GM20431 (cell line): ENCODE measurements around the gene SLC10A3.

Experiments used
- in situ Hi-C: fragments of 300-500 bp; cut with MseI, MboI; formaldehyde crosslinking; loops from one replicate; pipeline ENCODE4 v1.15.0; 2020; ENCODE audit warnings: low sequenced_read_pairs; ENCODE audit not compliant: unreplicated experiment

The SLC10A3 gene

DNA sequence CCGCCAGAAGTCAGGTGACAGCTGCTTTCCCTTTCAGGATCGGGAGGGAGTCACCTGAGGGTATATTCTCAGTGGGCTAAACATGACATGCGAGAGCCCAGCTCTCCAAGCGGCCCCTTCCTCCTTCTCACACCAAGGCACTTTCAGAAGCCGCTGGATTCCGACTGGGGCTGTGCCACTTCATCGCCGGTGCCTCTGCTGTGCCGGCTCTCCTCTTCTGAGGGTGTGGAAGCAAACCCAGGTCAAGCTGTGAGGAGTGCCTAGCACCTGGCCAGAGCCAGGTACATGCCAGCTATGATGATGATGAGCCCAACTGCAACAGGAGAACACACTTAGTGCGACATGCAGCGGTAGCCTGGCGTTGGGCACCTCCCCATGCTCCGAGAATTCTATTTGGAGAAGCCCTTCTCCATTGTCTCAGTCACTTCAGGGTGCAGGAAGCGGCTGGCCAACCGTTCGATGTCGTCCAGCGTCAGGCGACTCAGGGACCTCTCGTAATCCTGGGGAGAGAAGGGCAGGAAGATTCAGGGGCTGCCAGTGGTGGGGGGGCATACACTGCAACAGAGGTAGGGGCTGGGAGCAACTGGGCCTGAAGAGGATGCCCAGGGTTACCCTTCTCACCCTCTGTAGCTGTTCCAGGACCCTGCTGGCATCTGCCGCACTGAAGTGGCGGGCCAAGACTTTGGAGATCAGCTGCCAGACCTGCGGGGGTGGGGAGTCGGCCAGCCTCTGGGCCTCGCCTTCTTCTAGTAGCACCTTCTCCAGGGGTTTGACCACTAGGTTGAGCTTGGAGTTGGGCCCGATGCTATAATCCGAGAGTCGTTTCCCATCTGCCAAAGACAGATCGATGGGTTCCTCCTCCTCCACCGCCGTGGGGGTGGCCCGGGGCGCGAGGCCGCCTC, 5.0 kb downstream of the SLC10A3 start:
- in situ Hi-C loops, result no loop called here

DNA sequence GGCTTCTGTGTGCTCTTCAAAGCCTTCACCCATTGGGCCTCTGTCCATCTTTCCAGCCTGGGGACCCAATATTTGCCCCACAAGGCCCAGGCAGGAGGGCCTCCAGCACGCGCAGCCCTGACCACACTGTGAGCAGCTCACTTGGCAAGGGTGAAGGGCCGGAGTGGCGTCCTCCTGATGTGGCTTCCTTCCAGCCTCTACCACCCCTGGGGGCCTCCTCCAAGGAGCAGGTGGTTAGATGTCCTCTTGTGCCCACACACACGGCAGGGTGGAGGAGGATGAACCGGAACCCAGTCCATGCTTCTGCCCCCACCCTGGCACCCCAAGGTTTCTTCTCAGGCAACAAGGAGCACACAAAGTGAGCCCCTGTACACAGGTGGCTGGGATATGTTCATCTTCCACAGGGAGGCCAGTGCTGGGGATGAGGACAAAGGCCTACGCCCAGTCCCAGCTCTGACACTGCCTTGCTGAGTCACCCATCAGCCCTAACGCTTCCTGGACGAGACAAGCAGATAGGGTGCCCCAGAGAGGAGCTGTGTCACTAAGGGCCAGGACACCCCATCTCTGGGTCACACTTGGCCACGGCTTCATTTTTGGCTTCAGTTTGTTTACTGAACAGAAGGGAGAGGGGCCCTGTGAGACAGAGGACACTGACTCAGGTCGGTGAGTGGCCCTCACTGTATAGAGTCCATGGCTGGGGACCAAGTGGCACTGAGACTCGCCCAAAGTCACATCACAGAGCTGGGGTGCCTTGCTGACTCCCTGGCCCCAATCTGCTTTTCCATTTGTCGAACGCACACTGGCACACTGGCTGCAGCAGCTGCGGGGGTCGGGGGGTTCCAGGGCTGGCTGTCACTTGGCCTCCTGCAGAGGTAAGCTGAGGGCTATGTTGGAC, 5.9 kb downstream of the SLC10A3 start:
- in situ Hi-C loops, result no loop called here

DNA sequence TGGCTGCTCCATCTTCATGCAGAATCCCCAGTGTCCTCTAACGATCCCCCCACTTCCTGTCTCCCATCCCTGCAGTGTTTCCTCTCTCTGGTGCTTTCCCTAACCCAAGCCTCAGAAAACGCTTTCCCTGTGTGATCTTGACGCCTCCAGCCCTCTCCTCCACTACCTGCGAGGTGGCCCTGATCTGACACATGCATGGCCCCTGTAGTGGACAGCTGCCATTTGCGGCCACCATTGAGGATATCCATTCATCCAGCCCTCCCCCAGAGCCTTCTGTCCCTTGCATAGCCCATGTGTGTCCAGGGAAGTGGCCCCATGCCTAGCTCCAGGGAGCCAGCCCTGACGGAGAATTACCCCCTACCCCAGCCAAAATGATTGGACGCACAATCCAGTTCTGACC, 7.1 kb downstream of the SLC10A3 start:
- in situ Hi-C loops, result no loop called here

DNA sequence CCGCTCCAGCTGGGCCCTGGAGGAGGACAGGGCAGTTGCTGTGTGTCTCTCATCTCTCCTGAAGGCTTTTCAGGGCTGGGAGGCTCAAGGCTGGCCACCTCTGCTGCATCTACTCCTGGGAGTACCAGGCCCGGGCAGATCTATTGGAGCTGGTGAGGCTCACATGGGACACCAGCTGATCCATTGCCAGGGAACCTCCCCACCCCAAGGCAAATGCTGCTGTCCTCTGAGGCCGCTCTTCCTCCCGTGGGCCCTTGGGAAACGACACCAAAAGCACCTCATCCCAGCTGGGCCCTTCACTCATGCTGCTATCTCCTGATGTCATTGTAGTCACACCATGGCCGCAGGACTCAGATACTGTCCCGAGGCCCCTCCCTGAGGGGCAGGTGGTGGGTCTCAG, 7.6 kb downstream of the SLC10A3 start:
- in situ Hi-C loops, result no loop called here

DNA sequence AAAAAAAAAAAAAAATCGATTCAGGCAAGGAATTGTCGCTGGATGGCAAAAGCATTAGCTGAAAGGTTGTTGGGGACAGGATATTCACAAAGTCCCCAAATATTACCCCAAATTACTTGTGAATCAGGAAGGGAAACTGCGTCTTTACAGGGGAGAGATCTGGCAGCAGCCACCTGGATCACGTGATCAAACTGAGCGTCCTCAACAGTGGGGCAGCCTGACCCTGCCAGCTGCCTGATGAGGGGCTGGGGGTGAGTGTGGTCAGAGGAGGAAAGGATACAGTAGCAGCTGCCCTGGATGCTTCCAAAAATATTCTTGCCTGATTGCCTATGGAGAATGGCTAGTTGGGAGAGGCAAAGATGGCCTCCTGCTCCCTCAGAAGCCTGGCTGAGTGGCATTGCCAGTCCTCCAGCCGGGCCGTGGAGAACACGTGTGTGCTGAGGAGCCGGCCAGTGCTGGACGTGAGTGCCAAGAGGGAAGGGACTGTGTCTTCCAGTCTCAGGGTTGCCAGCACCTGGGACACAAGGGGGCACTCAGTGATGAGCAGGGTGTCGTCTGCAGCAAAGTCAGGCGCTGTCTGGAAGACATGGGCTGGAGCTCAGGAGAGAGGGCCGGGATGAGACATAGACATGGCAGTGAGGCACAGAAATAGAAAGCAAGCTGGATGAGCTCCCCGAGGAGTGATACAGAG, 8.4 kb downstream of the SLC10A3 start:
- in situ Hi-C loops, result no loop called here

DNA sequence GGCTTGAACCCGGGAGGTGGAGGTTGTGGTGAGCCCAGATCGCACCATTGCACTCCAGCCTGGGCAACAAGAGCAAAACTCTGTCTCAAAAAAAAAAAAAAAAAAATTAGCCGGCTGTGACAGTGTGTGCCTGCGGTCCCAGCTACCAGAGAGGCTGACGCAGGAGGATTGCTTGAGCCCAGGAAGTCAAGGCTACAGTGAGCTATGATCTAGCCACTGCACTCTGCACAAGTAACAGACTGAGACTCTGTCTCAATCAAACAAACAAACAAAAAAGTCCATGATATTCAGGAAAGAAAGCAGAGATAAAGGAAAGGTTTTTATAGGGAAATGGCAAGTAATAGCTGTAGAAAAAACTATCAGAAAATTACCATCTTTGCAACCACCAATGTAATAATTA, 9.2 kb downstream of the SLC10A3 start:
- in situ Hi-C loops, result no loop called here

DNA sequence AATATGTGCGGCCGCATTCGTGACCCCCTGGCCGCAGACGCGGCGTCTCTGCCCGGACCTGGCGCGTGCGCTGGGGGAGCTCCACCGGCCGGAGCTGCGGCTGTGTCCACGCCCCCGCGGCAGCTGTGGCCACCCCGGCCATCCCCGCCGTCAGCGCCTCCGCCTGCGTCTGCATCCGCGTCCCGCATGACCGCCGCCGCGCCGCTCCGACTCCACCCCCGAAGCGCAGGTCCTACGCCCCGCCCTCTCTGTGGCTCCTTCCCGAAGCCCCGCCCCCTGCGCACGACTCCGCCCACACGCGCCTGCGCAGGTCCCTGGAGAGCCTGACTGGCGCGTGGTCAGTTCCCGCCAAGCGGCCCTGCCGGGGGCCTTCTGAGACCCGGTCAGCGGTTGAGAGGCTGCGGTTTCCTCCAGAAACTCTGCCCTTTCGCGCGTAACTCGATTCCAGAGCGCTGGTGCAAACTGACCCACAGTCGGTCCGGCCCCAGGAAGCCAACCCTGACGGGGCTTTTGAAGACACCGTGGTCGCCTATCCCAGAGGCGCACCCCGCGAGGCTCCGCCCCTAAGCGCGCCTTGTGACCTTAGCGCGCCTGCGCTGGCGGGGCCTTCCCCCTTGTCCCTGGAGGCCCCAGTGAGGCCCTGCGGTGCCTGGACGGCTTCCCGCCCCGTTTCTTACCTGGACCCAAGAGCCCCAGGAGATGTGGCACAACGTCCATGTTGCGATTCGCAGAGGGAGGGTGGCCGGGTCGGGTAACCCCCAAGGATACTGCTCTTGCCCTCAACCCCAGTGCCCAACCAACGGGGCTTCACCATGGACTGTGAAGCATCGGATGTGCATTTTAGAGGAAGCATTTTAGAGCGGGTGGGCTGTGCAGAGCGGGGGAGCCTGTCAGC, 11.5 kb downstream of the SLC10A3 start, which contains the start of gene LAGE3:
TSS of gene LAGE3 (minus strand) at position 554 of the 895 bp plus-strand sequence. CDS start at position 188, 366 bp downstream.
- in situ Hi-C loops, result no loop called here

DNA sequence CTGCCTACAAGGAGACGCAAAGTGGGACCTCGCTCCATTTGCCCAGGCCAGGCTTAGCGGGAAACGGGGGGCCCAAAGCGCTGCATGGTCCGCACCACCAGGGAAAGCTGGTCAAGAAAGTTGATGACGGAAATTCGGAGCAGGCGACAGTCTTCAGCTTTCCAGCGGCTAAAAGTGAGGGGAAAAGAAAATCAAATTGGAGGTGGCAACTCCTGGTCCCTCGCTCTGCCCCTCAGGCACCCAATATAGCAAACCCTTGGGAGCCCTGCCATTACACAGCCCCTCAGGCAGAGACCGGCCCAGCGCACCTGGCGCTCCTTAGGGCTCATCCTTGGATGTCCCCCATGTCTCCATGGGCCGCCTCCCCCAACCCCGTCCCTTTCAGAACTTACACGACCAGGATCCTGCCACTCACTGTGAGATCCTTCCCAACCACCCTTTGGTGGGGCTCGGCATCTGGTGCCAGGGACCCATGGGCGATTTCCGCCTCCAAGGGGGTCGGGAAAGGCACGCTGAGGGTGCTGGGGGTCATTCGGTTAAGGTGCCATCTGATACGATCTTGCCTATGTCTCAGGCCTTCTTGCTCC, 12.4 kb downstream of the SLC10A3 start:
- in situ Hi-C loops, result no loop called here

DNA sequence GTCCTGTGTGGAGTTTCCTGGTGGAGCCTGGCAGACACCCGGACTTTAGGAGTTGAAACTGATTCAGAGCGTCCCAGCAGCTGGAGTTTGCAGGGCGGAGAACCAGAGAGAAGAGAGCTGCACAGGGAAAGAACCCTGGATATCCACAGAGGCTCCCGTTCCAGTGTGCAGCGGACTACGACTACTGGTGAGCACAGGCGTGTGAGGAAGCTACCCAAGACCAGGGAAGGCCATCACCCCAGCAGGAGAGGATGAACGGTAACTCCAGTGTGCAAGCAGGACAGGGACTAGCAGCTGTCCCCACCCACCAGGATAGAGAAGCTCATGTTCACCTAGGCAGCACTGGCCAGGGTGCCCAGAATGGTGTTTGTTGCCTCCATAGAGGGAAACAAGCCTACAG, 13.6 kb downstream of the SLC10A3 start:
- in situ Hi-C loops, result no loop called here

DNA sequence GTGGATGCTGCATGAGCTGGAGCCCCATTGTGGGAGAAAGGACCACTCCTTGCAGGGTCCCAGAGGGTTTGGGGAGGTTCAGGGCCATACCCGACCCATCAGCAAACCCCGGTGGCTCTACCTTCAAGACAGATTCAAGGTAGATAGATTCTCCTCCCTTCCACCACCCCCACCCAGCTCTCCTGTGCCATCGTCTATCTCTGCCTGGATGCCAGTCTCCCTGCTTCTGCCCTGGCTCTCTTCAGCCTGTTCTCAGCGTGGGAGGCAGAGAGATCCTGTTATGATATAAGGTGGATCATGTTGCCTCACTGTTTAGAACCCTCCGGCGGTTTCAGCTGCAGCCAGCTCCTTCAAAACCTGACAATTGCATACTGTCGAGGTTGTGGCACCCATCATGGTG, 16.7 kb downstream of the SLC10A3 start:
- in situ Hi-C loops, result no loop called here

DNA sequence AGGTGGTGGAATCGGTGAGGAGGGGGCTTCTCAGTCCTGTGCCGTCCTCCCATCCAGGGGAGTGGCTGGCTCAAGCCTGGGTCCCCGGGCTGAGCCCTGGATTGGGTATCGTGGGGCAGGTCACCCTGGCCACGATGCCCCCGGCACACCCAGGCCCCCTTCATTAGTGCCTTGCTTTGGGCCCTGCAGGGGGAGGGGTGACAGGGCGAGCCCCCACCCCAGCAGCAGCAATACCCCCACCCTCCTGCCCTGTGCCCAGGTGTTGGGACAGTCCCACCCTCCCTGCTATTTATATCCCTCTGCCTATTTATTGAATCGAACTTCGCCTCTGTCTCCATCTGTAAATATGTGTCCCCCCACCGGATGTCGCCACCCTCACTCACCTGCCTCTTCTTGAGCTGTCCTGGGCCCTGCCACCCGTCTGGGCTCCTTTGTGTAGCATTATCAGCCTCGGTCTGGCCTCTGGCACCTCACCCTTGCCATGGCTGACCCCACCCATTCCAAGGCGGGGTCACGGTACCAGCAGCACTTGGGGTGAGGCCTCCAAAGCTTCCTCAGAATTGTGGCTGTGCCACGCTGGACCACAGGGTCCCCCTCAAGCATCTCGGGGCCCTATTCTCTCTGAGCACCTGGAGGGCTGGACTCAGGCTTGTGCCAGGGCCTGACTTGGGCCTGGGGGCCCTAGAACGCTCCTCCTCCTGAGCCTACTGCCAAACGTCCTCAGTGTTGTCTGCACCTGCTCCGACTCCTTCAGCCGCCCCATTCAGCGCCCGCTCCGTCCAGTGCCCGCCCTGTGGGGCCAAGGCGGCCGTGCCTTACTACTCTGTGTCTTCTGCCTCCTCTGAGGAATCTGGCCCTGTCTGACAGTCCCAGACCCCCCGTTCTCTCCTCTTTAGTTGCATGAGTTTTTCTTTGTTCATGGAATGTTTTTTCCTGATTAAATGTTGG, 17.5 kb downstream of the SLC10A3 start:
- in situ Hi-C loops, result no loop called here

DNA sequence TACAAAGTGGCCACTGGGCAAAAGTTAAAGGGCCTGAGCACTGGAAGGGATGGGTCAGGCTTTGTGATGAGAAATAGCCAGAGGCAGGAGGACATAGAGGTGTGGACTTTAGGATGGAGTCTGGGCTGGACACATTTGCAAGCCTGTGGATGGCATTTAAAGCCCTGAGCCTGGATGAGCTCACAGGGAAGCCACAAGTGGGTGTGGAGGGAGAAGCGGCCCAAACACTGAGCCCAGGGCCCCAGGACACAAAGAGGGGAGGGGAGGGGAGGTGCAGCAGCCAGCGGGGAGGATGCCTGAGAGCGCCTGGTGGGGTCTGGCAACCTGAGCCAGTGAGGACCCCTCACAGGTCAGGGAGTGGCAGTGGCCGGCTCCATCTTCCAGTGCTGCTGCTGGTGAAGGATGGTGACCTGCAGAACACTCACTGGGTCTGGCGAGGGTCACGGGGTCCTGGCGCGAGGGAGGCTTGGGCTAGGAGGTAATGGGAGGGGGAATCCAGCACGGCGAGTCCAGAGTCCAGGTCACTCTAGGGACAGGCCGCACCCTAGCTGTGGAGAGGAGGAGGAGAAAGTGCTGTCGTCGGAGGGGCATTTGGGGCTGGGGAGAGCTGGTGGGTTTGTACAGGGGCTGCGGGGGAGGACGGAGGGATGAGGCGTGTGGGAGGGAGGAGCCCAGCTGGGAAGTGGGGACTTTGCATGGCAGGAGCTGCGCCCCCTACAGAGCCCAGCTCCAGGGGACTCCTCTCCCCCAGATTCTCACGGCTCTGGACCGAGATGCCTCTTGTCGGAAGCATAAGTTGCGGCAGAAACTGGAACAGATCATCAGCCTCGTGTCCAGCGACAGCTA, 18.4 kb downstream of the SLC10A3 start:
- in situ Hi-C loops, result no loop called here

DNA sequence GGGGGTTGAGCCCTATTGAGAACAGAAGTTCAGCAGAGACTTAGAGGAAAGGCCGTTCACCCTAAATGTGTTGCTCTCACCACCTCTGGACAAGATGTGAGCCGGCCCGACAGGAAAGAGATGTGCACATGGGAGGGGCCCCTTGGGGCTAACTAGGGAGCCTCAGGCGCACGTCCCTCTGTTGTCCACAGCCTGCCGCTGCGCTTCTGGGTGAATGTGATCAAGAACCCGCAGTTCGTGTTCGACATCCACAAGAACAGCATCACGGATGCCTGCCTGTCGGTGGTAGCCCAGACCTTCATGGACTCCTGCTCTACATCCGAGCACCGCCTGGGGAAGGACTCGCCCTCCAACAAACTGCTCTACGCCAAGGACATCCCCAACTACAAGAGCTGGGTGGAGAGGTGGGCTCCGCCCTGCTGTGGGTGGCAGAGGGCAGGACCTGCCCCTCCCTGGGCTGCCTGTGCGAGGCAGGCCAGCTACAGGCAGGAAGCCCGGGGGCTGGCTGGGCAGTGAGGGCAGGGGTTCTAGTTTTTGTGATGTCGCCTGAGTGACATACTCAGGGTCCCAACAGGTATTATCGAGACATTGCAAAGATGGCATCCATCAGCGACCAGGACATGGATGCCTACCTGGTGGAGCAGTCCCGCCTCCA, 19.4 kb downstream of the SLC10A3 start:
- in situ Hi-C loops, result no loop called here

DNA sequence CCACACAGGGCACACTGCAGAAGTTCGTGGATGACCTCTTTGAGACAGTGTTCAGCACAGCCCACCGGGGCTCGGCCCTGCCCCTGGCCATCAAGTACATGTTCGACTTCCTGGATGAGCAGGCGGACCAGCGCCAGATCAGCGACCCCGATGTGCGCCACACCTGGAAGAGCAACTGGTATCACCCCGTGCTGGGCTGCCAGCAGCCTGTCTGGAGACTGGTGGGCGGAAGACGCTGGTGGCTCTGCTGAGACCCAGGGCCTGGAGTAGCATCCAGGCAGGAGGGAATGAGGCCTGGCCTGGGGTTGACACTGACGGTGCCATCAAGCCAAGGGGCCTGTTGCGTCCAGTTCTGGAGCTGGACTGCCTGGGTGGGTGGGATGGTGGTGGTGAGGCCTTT, 20.0 kb downstream of the SLC10A3 start:
- in situ Hi-C loops, result no loop called here

DNA sequence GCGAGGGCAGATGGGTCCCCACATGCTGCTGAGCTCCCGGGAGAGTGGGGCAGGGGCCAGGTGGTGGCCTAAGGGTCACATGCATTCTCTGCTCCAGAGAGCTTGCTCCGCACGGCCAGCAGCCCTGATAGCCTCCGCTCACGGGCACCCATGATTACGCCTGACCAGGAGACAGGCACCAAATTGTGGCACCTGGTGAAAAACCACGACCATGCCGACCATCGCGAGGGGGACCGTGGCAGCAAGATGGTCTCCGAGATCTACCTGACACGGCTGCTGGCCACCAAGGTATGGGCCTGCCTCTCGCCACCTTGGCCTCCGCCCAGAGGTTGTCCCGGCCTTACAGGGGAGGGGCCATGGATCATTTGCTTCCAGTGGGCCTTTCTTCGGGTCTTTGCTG, 20.5 kb downstream of the SLC10A3 start:
- in situ Hi-C loops, result no loop called here

DNA sequence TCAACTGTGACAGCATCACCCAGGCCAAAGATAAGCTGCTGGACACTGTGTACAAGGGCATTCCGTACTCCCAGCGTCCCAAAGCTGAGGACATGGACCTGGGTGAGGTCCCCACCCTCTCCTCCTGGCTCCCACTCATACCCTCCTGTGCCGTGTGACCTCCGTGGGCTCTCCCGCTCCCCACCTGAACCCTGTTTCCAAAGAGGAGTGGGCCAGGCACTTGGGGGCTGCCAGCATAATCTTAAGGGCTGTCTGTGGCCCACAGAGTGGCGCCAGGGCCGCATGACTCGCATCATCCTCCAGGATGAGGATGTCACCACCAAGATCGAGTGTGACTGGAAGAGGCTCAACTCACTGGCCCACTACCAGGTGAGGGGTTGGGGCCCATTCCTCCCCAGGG, 21.3 kb downstream of the SLC10A3 start:
- in situ Hi-C loops, result no loop called here

DNA sequence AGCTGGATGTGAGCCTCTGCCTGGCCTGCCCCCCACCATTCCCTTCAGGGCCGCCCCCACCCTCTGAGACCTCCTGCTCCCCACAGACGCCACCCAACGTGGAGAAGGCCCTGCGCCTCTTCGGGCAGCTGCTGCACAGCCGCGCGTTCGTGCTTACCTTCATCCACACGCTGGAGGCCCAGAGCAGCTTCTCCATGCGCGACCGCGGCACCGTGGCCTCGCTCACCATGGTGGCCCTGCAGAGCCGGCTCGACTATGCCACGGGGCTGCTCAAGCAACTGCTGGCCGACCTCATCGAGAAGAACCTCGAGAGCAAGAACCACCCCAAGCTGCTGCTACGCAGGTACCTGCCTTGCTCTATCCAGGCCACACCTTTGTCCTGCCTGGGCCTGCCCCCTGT, 22.2 kb downstream of the SLC10A3 start:
- in situ Hi-C loops, result no loop called here
